HG02588 (cell line): ENCODE results near the gene PRTG.
"Not testable (repeated sequence)": the region's sequence is repeated elsewhere in the genome, so short reads cannot be mapped to it uniquely, and the experiment has no call there.

Source experiments
- ATAC-seq: cut with Tn5 transposase; IDR thresholded peaks from one replicate; pipeline ENCODE4 v1.9.1; 2021; ENCODE audit warnings: mild to moderate bottlenecking, moderate library complexity; ENCODE audit not compliant: unreplicated experiment

PRTG gene

DNA sequence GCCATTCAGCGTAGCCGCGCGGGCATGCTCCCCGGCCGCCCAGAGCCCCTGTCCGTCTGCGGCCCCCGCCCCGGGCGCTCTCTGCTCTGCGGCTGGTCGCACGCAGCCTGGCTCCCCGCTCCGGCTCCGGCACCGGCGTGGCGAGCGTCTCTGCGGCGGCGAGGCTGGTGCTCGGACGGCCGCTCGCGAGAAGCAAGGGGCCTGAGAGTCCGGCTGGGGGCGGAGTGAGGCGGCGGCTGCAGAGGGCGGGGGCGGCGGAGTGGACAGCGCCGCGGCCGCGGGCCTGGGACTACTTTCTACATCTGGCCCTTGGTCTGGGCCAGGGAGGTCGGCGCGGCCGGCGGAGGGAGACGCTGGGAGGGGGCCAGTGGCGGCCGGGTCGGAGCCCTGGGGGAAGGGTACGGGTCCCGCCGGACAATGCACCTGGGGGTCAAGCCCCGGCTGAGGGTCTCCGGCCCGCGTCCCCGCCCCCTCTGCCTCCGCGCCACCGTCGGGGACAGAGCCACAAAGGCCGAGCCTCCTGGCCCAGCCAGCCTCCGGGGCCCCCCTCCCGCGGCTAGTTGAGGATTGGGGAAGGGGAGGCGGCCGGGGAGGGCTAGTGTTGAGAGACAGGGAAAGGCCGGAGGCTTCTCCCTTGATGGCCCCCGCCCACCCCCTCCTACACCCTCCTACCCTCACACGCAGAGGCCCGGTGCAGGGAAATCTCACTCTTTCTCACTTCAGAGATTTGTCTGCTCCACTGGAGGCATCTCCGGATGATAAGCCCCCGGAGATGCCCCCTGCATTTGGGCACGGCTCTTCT lies at the start of gene PRTG:
TSS of gene PRTG (minus strand) at position 226 of the 802 bp plus-strand sequence. CDS start at position 5, 221 bp downstream.
- no peak for ATAC-seq

DNA sequence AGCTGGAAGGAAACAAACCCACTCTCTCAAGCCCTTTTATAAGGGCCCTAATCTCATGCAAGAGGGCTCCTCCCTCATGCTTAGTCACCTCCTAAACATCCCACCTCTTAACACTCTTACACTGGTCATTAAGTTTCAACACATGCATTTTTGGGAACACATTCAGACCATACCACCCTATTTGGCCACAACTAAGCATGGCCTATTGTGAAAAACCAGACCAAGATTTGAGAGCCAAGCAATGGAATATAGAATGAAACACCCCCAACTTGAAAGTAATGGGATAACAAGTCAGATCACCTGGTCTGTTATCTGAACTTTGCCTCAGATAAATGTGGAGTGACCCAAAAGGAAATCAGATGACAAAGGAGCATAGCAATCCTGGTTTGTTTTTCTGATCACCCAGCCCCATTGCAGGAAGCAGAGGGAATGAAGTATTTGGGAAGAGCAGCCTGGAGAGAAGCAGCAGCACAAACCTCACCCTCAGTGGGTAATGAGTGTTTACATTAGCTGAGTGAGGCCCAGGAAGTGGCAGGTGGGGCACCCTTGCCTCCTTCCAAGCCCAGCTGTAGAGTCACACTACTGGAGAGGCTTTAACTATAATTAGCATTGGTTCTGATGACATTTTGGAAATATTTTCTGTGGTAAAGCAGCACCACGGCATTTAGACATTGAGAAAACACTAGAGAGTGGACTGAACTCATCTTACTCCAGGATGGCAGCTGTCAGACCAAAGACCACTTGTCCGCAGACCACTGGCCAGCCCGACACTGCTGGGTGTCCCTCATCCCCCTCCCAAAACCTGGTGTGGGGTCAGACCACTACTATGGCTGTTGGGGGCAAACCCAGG lies 48.8 kb upstream of the PRTG start:
- no peak for ATAC-seq

DNA sequence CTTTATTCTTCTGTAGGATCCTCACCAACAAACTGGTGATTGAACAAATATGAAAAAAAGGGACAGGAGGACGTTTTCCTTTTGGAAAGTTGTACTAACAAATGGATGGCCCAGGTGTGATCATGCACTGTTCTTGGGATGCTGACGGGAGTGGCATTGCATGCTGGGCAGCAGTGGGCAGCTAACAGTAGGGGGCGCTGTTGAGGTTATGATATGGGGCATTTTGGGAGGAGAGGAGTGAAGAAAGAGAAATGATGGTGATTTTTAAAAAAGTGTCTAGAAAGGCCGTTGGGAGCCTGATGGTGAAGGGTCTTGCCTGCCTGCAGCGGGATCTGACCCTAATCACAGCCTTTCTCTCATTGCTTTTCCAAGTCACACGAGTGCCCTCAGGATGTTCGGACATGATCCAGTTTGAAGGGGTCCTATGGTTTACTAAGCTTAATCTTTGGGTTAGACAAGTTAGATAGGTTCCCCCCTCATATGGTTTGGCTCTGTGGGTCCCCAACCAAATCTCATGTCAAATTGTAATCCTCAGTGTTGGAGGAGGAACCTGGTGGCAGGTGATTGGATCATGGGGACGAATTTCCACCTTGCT lies 46.2 kb upstream of the PRTG start:
- ATAC-seq: no peak

- no peak for ATAC-seq
These were observed 43.4 kb upstream of the PRTG start for GRCh38 chr15:55786341-55786740.

DNA sequence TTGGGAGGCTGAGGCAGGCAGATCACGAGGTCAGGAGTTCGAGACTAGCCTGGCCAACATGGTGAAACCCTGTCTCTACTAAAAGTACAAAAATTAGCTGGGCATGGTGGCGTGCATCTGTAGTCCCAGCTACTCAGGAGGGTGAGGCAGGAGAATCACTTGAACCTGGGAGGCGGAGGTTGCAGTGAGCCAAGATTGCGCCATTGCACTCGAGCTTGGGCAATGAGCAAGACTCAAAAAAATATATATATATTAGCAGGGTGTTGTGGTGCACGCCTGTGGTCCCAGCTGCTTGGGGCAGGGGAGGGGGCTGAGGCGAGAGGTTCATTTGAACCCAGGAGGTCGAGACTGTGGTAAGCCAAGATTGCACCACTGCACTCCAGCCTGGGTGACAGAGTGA lies 42.6 kb upstream of the PRTG start:
- ATAC-seq: not testable (repeated sequence)

GRCh38 chr15:55784286-55784685 lies 41.3 kb upstream of the PRTG start:
- ATAC-seq: no peak

DNA sequence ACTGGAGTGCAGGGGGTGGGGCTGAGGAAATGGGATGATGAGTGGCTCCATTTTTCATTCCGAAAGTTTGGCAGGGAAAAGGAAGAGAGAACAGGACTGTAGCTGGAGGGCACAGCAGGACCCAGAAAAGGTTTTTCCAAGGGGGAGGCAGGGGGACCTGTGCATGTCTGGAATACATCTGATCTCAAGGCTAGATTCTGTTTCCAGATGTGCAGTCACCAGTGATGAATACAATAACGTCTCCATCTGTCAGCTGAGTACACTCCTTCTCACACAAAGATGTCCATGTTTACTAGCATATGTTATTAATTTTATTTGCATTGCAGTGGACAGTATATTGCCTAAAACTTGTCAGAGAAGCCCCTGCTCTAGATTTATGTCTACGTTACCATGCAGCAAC lies 39.9 kb upstream of the PRTG start:
- ATAC-seq: no peak

DNA sequence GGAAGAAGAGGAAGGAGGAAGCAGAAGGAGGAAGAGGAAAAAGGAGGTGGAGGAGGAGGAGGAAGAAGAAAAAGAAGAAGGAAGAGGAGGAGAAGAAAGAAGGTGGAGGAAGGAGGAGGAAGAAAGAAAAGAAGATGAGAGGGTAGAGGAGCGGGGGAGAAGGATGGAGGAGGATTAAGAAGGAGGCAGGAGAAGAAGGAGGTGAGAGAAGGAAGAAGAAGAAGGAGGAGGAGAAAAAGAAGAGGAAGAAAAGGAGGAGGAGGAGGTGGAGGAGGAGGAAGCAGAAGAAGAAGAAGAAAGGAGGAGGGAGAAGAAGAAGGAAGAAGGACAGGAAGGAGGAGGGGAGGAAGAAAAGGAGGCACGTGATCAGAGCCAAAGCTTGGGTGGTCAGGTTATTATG lies 37.3 kb upstream of the PRTG start:
- ATAC-seq: no peak

GRCh38 chr15:55778932-55779331 lies 36.0 kb upstream of the PRTG start:
- no peak for ATAC-seq

- ATAC-seq: no peak
These were observed 32.4 kb upstream of the PRTG start for GRCh38 chr15:55775316-55775715.

DNA sequence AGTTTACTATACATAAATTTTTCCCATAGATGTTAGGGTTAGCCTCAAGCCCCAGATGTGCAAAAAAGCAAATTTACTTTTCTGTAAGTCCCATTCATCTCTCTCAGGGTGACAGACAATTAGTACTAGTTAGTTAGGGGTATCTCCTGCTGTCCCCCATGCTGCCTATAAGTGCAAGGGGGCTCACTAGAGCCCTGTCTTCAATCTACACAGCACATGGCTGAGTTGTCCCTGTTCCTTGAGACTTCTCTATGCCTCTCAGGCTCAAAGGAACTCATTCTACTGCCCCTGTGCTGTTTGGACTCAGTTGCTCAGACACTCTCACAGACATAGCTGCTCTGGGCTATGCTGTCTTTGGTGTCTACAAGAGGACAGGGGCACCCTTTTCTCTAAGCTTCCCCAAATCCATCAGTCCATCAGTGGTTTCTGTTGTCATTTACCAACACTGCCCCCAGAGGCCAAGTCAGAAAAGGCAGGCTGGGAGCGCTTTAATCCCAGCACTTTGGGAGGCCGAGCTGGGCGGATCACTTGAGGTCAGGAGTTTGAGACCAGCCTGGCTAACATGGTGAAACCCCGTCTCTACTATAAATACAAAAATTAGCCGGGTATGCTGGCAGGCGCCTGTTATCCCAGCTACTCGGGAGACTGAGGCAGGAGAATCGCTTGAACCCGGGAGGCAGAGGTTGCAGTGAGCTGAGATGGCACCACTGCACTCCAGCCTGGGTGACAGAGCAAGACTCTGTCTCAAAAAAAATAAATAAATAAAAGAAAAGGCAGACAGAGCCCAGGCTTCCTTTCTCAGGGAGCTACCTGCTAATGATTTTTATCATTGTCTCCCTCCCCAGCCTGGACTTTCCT lies 31.4 kb upstream of the PRTG start:
- no peak for ATAC-seq

GRCh38 chr15:55770806-55771205 lies 27.9 kb upstream of the PRTG start:
- no peak for ATAC-seq

DNA sequence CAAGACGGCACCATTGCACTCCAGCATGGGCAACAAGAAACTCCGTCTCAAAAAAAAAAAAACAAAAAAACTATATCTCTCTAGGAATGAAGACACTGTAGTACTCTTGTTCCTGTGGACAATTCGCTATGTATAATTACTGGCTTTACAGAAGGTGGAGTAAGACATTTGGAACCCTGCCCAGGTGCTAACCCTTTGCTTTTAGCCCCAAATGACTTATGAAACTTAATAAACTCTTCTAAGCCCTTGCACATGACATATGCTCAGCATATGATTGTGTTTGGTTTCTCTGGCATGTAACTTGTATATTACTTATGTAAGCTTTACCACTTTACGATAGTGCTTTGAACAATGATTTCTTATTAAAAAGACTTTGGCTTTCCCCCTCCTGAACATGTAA lies 27.3 kb upstream of the PRTG start:
- ATAC-seq: no peak

- ATAC-seq: no peak
These were observed 25.8 kb upstream of the PRTG start for GRCh38 chr15:55768670-55769185.

DNA sequence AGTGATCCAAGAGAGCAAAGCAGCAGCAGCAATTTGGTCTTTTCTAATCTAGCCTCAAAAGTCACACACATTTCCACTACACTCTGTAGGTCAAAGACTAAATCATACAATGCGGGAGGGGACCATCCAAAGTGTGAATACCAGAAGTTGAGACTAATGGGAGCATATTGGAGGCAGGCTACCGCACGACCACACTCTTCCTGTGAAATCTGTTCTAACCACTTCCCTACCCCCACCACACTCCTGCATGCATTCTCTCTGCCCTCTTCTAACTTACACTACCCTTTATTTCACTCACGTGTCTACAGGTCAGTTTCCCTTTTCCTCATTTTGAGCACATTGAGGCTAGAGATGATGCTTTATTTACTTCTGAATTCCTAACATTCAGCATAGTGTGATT lies 23.7 kb upstream of the PRTG start:
- ATAC-seq: no peak

GRCh38 chr15:55764398-55764797 lies 21.4 kb upstream of the PRTG start:
- no peak for ATAC-seq

DNA sequence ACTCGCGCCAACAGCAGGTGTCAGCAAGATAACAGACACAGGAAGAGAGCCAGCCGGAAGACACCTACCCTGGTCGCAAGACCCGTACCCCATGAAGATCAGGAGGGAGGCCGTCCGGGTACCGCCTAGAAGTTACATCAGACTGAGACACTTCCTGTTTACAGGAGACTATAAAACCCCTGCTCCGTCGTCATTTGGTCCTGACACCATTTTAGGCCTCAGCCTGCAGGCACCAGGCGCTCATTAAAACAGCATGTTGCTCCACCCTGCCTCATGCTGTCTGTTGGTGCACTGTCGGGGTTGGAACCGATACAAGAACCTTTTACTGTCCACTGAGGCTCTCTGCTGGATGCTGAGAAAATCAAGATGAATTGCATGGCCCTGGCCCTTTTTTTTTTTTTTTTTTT lies 15.6 kb upstream of the PRTG start:
- no peak for ATAC-seq

DNA sequence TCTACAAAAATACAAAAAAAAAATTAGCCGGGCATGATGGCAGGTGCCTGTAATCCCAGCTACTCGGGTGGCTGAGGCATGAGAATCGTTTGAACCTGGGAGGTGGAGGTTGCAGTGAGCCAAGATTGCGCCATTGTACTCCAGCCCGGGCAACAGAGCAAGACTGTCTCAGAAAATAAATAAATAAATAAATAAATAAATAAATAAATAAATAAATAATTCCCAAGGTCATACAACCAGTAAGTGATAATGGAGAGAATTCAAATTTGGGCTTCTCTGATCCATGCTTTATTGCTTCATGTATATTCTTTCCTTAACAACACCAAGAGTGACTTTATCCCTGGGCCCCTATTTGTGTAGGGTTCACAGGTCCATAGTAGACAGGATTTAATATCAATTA lies 10.5 kb upstream of the PRTG start:
- ATAC-seq: not testable (repeated sequence)

- ATAC-seq: no peak
These were observed 7.8 kb upstream of the PRTG start for GRCh38 chr15:55750706-55751105.
